H9 (cell line): ENCODE data around the gene FBLN7. TPM values are rescaled to one million over a fixed set of nuclear protein-coding genes. Genes with fewer than 3 reads are reported as not detected.

Experiments
- DNase-seq: peaks from one replicate; pipeline ENCODE4 v3.0.0-alpha.2; 2017
- H2AFZ ChIP-seq: one replicate; pipeline ENCODE4 v1.6.1; 2013; ENCODE audit warnings: mild to moderate bottlenecking, low read length, control low read depth, moderate library complexity
- H2AK5ac ChIP-seq: 2 replicates; pipeline ENCODE4 v1.6.1; 2013; ENCODE audit warnings: low read length, control low read depth, mixed read lengths; ENCODE audit not compliant: insufficient read length
- H2BK120ac ChIP-seq: one replicate; pipeline ENCODE4 v1.6.1; 2013; ENCODE audit warnings: low read depth, mild to moderate bottlenecking, low read length, control low read depth, inconsistent platforms; ENCODE audit not compliant: poor library complexity, severe bottlenecking
- H2BK12ac ChIP-seq: 2 replicates; pipeline ENCODE4 v1.6.1; 2013; ENCODE audit warnings: low read length, control low read depth, mixed read lengths, low read depth; ENCODE audit not compliant: insufficient read length
- H2BK15ac ChIP-seq: 2 replicates; pipeline ENCODE4 v1.6.1; 2013; ENCODE audit warnings: low read depth, low read length, control low read depth
- H2BK20ac ChIP-seq: one replicate; pipeline ENCODE4 v1.6.1; 2013; ENCODE audit warnings: low read depth, mild to moderate bottlenecking, low read length, control low read depth, inconsistent platforms; ENCODE audit not compliant: poor library complexity, severe bottlenecking
- H2BK5ac ChIP-seq: 2 replicates; pipeline ENCODE4 v1.6.1; 2013; ENCODE audit warnings: low read length, control low read depth, mixed read lengths; ENCODE audit not compliant: insufficient read length
- H3K14ac ChIP-seq: 2 replicates; pipeline ENCODE4 v1.6.1; 2013; ENCODE audit warnings: low read length, control low read depth; ENCODE audit not compliant: insufficient read depth
- H3K18ac ChIP-seq: 2 replicates; pipeline ENCODE4 v1.6.1; 2013; ENCODE audit warnings: low read depth, mild to moderate bottlenecking, mixed read lengths, low read length, control low read depth; ENCODE audit not compliant: insufficient read length
- H3K23ac ChIP-seq: 2 replicates; pipeline ENCODE4 v1.6.1; 2013; ENCODE audit warnings: low read length, control low read depth, mixed read lengths, low read depth; ENCODE audit not compliant: insufficient read length
- H3K23me2 ChIP-seq: 2 replicates; pipeline ENCODE4 v1.6.1; 2013; ENCODE audit warnings: low read depth, mild to moderate bottlenecking, mixed read lengths, low read length, control low read depth; ENCODE audit not compliant: insufficient read length, poor library complexity, severe bottlenecking
- H3K27ac ChIP-seq: 2 replicates; pipeline ENCODE4 v1.5.1; 2013; ENCODE audit warnings: low read length, control low read depth, mixed read lengths, low read depth; ENCODE audit not compliant: insufficient read length
- H3K27me3 ChIP-seq: 2 replicates; pipeline ENCODE4 v1.6.1; 2013; ENCODE audit warnings: low read length, control low read depth, inconsistent platforms; ENCODE audit not compliant: insufficient read depth
- H3K4ac ChIP-seq: 2 replicates; pipeline ENCODE4 v1.6.1; 2013; ENCODE audit warnings: low read depth, mild to moderate bottlenecking, control low read depth, inconsistent platforms, low read length, moderate library complexity
- H3K4me1 ChIP-seq: 2 replicates; pipeline ENCODE4 v1.6.1; 2013; ENCODE audit warnings: low read length, control low read depth, inconsistent platforms; ENCODE audit not compliant: insufficient read depth
- H3K4me2 ChIP-seq: 2 replicates; pipeline ENCODE4 v1.6.1; 2013; ENCODE audit warnings: low read length, control low read depth, mixed read lengths; ENCODE audit not compliant: insufficient read length, insufficient read depth
- H3K56ac ChIP-seq: 2 replicates; pipeline ENCODE4 v1.6.1; 2013; ENCODE audit warnings: low read depth, mild to moderate bottlenecking, mixed read lengths, low read length, control low read depth; ENCODE audit not compliant: insufficient read length
- H3K79me1 ChIP-seq: 2 replicates; pipeline ENCODE4 v1.6.1; 2013; ENCODE audit warnings: low read depth, mild to moderate bottlenecking, moderate library complexity, low read length, control low read depth, inconsistent platforms; ENCODE audit not compliant: insufficient read depth, poor library complexity, severe bottlenecking
- H3K79me2 ChIP-seq: 2 replicates; pipeline ENCODE4 v1.6.1; 2013; ENCODE audit warnings: low read length, control low read depth, inconsistent platforms; ENCODE audit not compliant: insufficient read depth
- H3K9ac ChIP-seq: 2 replicates; pipeline ENCODE4 v1.6.1; 2013; ENCODE audit warnings: low read length, control low read depth, mixed read lengths; ENCODE audit not compliant: insufficient read length; ENCODE audit errors: extremely low read depth
- H3K9me3 ChIP-seq: one replicate; pipeline ENCODE4 v1.6.1; 2013; ENCODE audit warnings: low read depth, low read length, inconsistent platforms; ENCODE audit not compliant: control insufficient read depth
- H3T11ph ChIP-seq: one replicate; pipeline ENCODE4 v1.6.1; 2013; ENCODE audit warnings: mild to moderate bottlenecking, low read length, control low read depth, inconsistent platforms
- H4K20me1 ChIP-seq: one replicate; pipeline ENCODE4 v1.6.1; 2013; ENCODE audit not compliant: control insufficient read depth, insufficient read length, insufficient read depth
- H4K5ac ChIP-seq: 2 replicates; pipeline ENCODE4 v1.6.1; 2013; ENCODE audit warnings: low read depth, mild to moderate bottlenecking, mixed read lengths, low read length, control low read depth; ENCODE audit not compliant: insufficient read length
- H4K8ac ChIP-seq: replicated peaks from 2 replicates; pipeline ENCODE4 v1.6.1; 2013; ENCODE audit warnings: low read length, control low read depth, mixed read lengths, low read depth; ENCODE audit not compliant: insufficient read length
- H4K91ac ChIP-seq: 2 replicates; pipeline ENCODE4 v1.6.1; 2013; ENCODE audit warnings: low read depth, mild to moderate bottlenecking, moderate library complexity, mixed read lengths, low read length, control low read depth; ENCODE audit not compliant: insufficient read length
- H3K27ac Mint-ChIP-seq, 3 experiments: 2 replicates in 2 of 3; 3 replicates in 1 of 3; pipeline ENCODE4 v1.8.0; 2020 to 2021; ENCODE audit warnings: mixed read lengths in 3 of 3, mild to moderate bottlenecking in 1 of 3, moderate library complexity in 1 of 3
- H3K27me3 Mint-ChIP-seq: 2 replicates; pipeline ENCODE4 v1.8.0; 2021; ENCODE audit warnings: low read depth, mild to moderate bottlenecking, moderate library complexity, mixed read lengths
- H3K36me3 Mint-ChIP-seq, 3 experiments: 2 replicates in 2 of 3; 3 replicates in 1 of 3; pipeline ENCODE4 v1.8.0; 2020 to 2021; ENCODE audit warnings: low read depth in 3 of 3, mixed read lengths in 3 of 3; ENCODE audit not compliant: insufficient read depth in 1 of 3
- H3K4me1 Mint-ChIP-seq, 2 experiments: 2 replicates each; pipeline ENCODE4 v1.8.0; 2020; ENCODE audit warnings: mixed read lengths in 2 of 2
- H3K4me3 Mint-ChIP-seq, 2 experiments: 2 replicates in 1 of 2; 3 replicates in 1 of 2; pipeline ENCODE4 v1.8.0; 2020 to 2021; ENCODE audit warnings: mild to moderate bottlenecking in 2 of 2, mixed read lengths in 2 of 2, moderate library complexity in 1 of 2
- H3K9me3 Mint-ChIP-seq, 2 experiments: 2 replicates in 1 of 2; 3 replicates in 1 of 2; pipeline ENCODE4 v1.8.0; 2020; ENCODE audit warnings: mild to moderate bottlenecking in 2 of 2, mixed read lengths in 2 of 2, moderate library complexity in 1 of 2
- CTCF ChIP-seq: fragments of 200-600 bp; sonication (generic); conservative IDR thresholded peaks from 3 replicates; pipeline ENCODE4 v1.8.0; 2021; ENCODE audit warnings: antibody characterized with exemption, mild to moderate bottlenecking
- WGBS: extraction: QIAGEN DNeasy Blood & Tissue Kit; methylation state at CpG from one replicate; pipeline ENCODE4 v1.1.7; 2013; ENCODE audit warnings: missing lambda C conversion rate, low lambda C conversion rate, mixed read lengths; ENCODE audit not compliant: insufficient read length; ENCODE audit errors: extremely low coverage; 5-methylcytosine and 5-hydroxymethylcytosine counted together
- total RNA-seq: library from RNA; stranded (reverse); gene quantifications from 2 replicates; pipeline ENCODE4 v1.2.1, GENCODE V29; 2021

FBLN7 gene
- total RNA-seq, 1 experiment from 2014 or later: 1.3 TPM

- Histone ChIP-seq H3K56ac (no peak overlapping the region), H3K4me1 (peaks cover 3% of the 10 kb centered on the region; the same call in 1 of the 2 replicates), H2BK15ac (no peak overlapping the region), H4K5ac (peak overlapping the region; percentile 30), H4K8ac (no peak overlapping the region), H2BK20ac (no peak overlapping the region), H2AK5ac (no peak overlapping the region), H3K23me2 (no peaks in the 10 kb centered on the region), H3K4ac (no peak overlapping the region), H3K23ac (no peak overlapping the region), H3K18ac (no peak overlapping the region), H3K14ac (peak overlapping the region; percentile 57), H3K27me3 (no peaks in the 10 kb centered on the region), H3K9me3 (no peaks in the 10 kb centered on the region), H3K9ac (no peak overlapping the region), H4K20me1 (no peaks in the 10 kb centered on the region), H3T11ph (no peak overlapping the region), H3K4me2 (no peak overlapping the region), H2BK120ac (no peak overlapping the region), H3K79me1 (no peaks in the 10 kb centered on the region), H2AFZ (no peak overlapping the region), H3K79me2 (no peaks in the 10 kb centered on the region), H2BK12ac (no peak overlapping the region), H4K91ac (no peak overlapping the region), H2BK5ac (no peak overlapping the region), H3K27ac (no peak overlapping the region)
- no CpG with 5 or more reads among the region's 14 CpGs for WGBS
- H3K4me3 Mint-ChIP-seq: no peak overlapping the region
- no peak for DNase-seq
- H3K27me3 Mint-ChIP-seq: no peaks in the 10 kb centered on the region; the same call in 1 of the 2 replicates
- no peaks in the 10 kb centered on the region for H3K36me3 Mint-ChIP-seq
- H3K4me1 Mint-ChIP-seq: peaks cover 21 to 24% of the 10 kb centered on the region in 2 experiments
- TF ChIP-seq CTCF: no peak
- no peak overlapping the region for H3K27ac Mint-ChIP-seq
- no peaks in the 10 kb centered on the region for H3K9me3 Mint-ChIP-seq
Measured at GRCh38 chr2:112154246-112155117, 16.3 kb downstream of the FBLN7 start.
